ENCODE measurements around the gene NCS1.

- no peak for TF ChIP-seq CTCF (IDR thresholded peaks at IDR 0.05; ENCODE audit: low read depth, low read length)
- no peak for TF ChIP-seq EZH2phosphoT487 (IDR thresholded peaks at IDR 0.05; ENCODE audit: low read depth)
Measured at GRCh38 chr9:130264414-130265350, 92.5 kb downstream of the NCS1 start.
